HCEC 1CT (cell line): Measurements from ENCODE around the gene CD300LG.

ENCODE experiments used
- DNase-seq: peaks from one replicate; pipeline ENCODE4 v3.0.0-alpha.2; 2017

The CD300LG gene

DNA sequence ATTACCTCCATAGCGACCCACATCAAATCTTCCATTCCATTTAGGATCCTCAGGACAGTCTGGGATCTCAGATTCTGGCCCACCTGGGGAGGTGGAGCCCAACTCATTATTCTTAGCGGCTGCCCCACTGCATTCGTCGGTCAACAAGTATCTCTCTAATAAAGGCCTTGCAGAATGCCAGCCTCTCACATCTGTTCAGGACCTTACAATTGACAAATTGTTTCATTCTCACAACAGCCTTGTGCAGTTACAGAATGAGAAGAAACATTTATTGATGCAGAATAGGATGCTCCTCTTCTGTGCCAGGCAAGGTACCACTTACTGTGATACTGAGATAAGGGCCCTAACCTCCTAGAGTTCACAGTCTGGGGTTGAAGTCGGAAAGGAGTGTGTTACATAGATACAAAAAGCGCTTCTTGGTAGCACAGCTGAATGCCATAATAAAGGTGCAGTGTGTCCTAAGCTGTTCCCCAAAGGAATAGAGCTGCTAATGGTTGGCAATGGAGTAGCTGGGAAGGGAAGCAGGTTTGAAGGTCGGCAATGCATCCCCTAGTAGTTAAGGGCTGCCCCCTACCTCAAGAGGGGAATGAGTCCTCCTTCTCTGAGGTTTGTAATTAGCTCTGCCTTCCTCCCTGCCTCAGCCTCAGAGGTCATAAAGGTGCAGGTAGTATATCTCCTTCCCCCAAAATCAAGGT, 62.7 kb downstream of the CD300LG start:
- DNase-seq = no peak

- no peak for DNase-seq
Measured at GRCh38 chr17:43911904-43912303, 64.9 kb downstream of the CD300LG start.

DNA sequence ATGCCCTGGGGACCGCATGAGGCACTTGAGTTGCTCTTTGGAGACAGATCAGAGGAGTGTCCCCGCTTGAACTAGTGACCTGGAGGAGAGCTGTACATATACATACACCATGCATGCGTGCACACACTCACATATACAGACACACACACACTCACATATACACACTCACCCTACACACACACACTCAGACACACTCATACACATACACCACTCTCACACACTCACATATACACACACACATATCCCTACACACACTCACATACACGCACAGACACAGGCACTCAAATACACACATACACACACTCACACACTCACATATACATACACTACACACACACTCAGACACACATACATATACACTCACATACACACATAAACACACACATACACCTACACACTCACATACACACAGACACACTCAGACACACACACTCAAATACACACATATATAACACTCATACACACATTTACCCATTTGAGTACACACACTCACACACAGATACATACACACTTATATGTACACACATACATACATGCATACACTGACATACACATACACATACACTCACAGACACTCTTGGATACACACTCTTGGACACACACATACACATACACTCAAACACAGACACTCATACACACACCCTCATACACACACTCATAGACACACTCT, 65.8 kb downstream of the CD300LG start:
- no peak for DNase-seq
